Measurements from ENCODE around the gene CFAP221. TPM values are rescaled to one million over a fixed set of nuclear protein-coding genes. Genes with fewer than 3 reads are reported as not detected.
A peak's percentile ranks its signal among the peaks of the same experiment; 100 is the strongest.

CFAP221 gene
- total RNA-seq, 1 donor from 2014 or later: 1.8 TPM

DNA sequence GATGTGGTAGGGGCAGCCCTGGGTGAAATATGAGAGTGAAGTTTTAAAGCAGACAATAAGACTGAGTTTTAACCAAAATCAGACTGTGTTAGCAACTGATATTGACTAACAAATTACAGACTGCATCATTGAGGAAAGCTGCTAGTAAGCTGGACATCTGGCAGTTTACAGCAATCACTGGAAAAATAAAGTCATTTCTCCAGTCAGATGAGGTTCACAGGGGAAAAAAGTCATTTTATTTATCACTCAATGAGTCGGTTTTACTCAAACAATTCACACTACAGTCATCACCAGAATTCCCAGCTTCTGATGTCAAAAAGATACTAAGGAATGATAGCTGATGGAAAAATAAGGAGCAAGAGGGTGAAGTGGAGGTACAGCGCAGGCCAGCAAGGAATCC lies 124.3 kb downstream of the CFAP221 start:
- DNase-seq (ENCODE audit: low spot score) (no peak), ATAC-seq (no peak)
- intact Hi-C loops (cut with DNase I): no loop called here

GRCh38 chr2:119671016-119671415 lies 126.8 kb downstream of the CFAP221 start:
- intact Hi-C loops (cut with DNase I): no loop called here
- ATAC-seq (no peak), DNase-seq (ENCODE audit: low spot score) (no peak)

DNA sequence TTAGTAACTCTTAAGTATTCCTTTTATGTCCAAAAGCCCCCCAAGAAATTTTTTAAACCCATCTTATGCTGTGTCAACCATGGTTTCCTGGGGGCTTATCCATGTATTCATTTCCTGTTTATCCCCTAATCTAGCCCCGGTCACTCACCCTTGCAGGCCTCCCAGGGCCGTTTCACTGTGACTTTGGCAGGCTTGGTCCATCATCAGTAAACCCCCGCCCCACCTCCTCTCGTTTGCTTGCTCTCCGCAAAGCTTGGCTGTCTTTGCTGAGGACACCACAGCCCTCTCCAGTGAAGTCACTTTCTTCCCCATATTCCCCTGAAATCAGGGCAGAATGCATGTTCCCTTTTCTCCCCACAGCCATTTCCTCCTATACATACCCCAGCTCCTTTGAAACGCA lies 127.5 kb downstream of the CFAP221 start:
- DNase-seq (ENCODE audit: low spot score) (no peak), ATAC-seq (no peak)
- intact Hi-C loops (cut with DNase I): no loop called here

DNA sequence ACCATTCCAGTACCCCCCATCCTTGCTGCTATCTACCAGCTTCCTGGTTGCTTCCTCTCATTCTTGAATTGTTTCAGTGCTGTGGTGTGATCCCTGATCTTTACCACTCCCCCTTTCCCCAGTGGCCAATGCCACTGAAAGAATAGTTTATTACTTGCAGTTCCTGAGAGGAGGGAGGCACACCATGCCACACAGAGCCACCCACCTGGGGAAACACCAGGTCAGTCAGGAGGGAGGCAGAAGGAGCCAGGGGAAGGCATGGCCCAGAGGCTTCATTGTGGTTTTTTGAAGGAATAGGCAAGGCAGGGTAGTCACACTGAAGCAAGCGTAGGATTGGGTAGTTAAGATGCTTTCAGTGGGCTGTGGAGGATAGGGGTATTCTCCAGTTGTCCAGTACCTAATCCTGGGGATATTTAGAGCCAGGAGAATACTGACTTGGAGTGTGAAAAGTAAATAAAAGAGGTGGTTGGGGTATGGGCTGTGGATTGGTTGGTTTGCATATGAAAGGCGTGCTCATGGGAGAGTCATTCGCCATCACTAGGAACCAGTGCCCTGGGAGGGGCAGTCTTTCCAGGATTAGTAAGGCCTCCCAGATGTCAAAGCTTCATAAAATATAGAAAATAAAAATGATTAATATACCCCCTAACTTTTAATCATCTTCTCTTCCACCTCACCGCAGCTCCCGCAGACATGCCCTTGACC lies 128.1 kb downstream of the CFAP221 start:
- no peak for ATAC-seq
- intact Hi-C loops (cut with DNase I): no loop called here
- DNase-seq (ENCODE audit: low spot score): no peak

DNA sequence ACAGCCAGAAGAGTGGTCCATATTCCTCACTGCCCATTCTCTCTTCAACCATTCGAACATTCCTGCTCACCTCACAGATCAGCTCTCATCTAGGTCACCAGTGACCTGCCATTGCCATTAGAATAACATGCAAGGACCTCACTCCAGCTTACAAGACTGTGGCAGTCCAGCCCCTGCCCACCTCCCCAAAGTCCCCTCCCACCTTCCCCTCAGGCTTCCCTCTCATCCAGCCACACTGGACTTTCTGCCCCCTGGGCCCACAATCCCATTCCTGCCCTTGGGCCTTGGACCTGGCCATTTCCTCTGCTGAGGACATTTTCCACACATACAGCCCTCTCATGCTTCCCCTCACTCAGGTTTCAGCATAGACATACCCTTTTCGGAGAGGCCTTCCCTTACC lies 129.5 kb downstream of the CFAP221 start:
- no peak for DNase-seq (ENCODE audit: low spot score)
- intact Hi-C loops (cut with DNase I): no loop called here
- ATAC-seq: no peak

DNA sequence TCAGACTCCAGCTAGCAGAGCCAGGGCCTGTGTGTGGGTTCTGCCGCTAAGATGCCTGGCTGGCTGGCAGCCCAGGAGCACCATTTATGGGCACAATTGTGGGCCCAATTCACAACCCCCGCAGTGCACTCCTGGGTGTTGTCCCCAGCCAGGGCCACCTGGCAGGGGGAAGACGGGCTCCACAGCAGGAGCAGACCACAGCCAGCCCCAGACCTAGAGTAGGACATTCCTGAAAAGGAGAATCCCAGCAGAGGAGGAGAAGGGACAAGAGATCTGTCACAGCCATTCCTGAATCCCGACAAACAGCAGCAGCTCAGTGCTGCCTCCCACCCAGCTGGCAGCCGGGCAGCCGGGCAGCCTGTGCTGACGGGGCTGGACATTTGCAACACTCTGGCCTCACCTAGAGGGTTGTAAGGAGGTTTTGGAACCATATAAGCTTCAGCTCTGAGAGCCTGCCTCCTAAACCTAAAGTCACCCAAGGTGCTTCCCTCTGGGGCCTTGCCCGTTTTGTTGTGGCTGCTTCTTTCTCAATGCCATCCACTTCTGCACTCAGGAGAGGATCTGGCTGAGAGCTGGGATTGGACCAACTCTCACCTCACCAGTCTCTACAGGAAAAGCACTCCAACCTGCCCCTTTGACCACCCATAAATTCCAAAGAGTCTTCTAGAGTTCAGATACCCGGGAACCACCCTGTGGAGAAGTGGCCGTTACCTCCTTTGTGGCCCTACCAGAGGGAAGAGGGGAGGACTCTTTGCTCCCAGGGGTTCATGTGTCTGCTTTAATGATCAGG lies 130.7 kb downstream of the CFAP221 start:
- DNase-seq (ENCODE audit: low spot score): peak; percentile 28

DNA sequence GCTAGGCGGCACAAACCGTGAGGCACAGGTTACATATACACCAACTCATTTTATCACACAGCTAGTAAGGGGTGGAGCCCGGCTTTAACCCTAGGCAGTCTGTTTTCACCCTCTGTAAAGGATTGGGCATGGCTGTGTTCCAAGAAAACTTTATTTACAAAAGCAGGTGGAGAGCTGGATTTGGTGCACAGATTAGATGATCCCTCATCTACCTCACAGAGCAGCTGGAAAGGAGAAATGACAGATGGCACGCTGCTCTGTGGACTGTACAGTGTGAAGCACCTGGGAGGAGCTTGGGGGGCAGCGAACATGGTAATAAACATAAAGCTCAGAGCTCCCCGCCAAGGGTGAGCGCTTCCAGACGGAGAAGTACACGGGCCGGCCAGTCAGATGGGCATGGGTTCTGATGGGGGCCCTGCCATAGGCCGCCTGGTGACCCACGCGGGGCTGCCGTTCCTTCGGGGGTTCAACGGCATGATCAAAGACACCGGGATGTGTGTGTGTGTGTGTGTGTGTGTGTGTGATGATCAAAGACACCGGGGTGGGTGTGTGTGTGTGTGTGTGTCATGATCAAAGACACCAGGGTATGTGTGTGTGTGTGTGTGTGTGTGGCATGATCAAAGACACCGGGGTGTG lies 133.9 kb downstream of the CFAP221 start:
- intact Hi-C loops (cut with DNase I): no loop called here
- DNase-seq (ENCODE audit: low spot score) (peak; percentile 58), ATAC-seq (peak; percentile 10)

More for the DNA sequence above, 130.7 kb downstream of the CFAP221 start:
- no peak for ATAC-seq
- intact Hi-C loops (cut with DNase I): no loop called here

- DNase-seq (ENCODE audit: low spot score): no peak
- intact Hi-C loops (cut with DNase I): no loop called here
- no peak for ATAC-seq
Measured at GRCh38 chr2:119679526-119679837, 135.2 kb downstream of the CFAP221 start.

DNA sequence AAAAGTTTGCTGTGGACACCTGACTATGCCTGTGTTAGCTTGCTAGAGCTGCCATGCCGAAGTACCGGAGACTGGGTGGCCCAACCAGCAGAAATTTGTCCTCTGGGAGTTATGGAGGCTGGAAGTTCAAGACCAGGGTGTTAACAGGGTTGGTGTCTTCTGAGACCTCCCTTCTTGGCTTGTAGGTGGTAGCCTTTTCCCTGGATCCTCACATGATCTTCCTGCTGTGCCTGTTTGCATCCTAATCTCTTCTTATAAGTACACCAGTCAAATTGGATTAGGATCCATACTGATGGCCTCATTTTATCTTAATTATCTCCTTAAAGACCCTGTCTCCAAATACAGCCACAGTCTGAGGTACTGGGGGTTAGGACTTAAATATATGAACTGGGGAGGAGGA lies 135.6 kb downstream of the CFAP221 start:
- no peak for ATAC-seq
- DNase-seq (ENCODE audit: low spot score): peak; percentile 30
- intact Hi-C loops (cut with DNase I): no loop called here

DNA sequence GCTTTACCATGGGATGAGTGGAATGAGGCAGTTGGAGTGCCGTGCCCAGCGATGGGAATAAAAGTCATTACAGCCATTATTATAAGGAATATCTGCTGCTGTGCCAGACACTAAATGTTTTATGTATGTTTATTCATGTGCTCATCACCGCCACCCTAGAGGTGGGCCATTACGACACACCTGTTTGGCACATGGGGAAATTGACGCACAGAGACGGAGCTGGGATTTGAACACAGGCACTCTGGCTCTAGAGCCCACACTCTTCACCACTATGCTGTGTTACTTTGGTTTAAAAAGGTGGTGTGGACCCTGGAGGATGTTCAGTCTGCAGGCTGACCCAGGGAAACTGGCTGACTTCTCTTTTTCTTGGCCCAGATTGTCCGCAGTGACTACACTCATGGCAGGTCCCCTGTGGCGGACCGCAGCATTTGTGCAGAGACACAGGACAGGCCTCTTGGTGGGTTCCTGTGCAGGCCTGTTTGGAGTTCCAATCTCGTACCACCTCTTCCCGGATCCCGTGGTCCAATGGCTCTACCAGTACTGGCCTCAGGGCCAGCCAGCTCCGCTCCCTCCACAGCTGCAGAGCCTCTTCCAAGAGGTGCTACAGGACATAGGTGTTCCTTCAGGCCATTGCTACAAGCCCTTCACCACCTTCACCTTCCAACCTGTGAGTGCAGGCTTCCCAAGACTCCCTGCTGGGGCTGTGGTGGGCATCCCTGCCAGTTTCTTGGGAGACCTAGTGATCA lies 136.4 kb downstream of the CFAP221 start:
- ATAC-seq (no peak), DNase-seq (ENCODE audit: low spot score) (peak; percentile 36)
- intact Hi-C loops (cut with DNase I): no loop called here

- intact Hi-C loops (cut with DNase I): no loop called here
- DNase-seq (ENCODE audit: low spot score): peak; percentile 48
- ATAC-seq: no peak
Measured at GRCh38 chr2:119681203-119681867, 137.1 kb downstream of the CFAP221 start.

- DNase-seq (ENCODE audit: low spot score) (no peak), ATAC-seq (no peak)
- intact Hi-C loops (cut with DNase I): no loop called here
Measured at GRCh38 chr2:119681868-119682220, 137.6 kb downstream of the CFAP221 start.

- DNase-seq (ENCODE audit: low spot score) (peak; percentile 43), ATAC-seq (no peak)
- intact Hi-C loops (cut with DNase I): no loop called here
Measured at GRCh38 chr2:119682578-119682977, 138.3 kb downstream of the CFAP221 start.

DNA sequence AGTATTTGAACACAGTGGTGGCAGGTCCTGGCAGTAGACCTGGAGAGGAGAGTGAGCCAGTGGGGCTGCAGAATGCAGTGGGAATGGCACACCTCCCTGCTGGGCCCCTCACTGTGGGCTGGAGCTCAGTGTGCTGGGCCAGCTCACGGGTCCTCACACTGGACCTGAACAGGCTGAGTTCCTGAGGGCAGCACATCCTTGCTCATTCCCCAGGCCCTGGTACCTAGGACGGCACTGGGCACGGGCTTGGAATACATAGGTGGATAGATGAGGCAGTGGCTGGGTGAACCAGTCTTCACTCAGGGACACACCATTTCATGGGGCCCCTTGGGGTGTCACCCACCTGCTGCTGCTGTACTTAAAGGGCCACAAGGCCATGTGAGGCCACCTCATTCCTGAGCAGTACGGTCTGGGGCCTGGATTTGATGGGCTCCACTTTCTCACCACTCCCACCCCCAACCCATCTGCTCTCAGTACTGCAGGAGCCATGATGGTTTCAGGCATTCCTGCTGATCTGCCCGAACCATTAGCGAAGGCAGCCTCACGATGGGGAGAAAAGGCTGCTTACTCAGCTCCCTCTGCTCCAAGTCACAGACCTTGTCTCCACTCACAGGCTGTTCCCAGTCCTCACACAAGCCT lies 138.9 kb downstream of the CFAP221 start:
- intact Hi-C loops (cut with DNase I): no loop called here
- no peak for ATAC-seq
- DNase-seq (ENCODE audit: low spot score): peak; percentile 31

DNA sequence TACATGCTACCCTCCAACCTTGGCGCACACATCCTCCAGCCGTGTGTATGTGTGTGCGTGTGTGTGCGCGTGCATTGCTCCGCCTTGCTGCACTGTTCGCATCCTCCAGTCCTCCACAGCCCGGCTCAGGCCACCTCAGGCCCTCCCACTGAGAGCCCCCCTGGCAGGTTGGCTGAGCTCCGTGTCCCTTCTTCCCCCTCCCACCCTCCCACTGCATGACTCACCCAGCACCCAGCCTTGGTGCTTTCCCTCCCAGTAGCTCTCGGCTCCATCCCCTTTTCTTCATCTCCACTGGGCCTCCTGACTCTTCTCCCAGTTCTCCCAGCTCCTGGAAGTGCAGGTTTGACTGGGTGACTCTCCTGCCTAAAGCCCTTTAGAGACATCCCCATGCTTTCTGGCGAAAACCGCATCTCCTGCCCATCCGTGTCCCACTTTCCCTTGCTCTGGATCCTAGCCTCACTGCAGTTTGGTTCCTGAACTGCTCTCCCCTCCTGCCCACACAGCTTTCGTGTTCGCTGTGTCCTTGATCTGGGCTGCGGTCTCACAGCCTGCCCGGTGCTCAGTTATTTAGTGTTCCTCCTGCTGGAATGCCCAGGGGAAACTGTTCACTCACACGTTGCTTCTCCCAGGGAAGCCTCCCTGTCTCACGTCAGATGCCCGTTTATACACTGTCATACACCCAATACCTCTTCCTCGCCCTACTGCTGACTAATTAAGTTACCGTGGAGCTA lies 139.6 kb downstream of the CFAP221 start:
- DNase-seq (ENCODE audit: low spot score) (peak; percentile 43), ATAC-seq (no peak)
- intact Hi-C loops (cut with DNase I): no loop called here

GRCh38 chr2:119684518-119684917 lies 140.3 kb downstream of the CFAP221 start:
- DNase-seq (ENCODE audit: low spot score): no peak
- intact Hi-C loops (cut with DNase I): no loop called here
- no peak for ATAC-seq

DNA sequence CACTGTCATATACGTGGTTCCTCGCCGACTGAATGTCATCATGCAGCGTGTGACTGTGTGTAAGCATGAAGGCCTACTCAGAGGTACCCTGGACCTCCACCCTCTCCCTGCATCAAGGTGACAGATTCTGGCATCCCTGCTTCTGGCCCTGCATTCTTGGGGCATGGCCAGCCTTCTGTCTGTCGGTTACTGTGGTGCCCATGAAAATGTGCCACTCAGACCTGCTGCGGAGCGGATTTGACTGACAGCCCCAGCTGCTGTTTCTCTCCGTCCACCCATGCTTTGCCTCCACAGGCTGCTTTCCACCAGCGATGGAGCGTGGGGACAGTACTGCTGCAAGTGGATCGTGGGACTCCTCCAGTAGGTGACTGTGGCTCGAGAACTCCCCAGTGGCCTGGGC lies 144.4 kb downstream of the CFAP221 start:
- ATAC-seq: no peak
- peak; percentile 39 for DNase-seq (ENCODE audit: low spot score)
- intact Hi-C loops (cut with DNase I): no loop called here

DNA sequence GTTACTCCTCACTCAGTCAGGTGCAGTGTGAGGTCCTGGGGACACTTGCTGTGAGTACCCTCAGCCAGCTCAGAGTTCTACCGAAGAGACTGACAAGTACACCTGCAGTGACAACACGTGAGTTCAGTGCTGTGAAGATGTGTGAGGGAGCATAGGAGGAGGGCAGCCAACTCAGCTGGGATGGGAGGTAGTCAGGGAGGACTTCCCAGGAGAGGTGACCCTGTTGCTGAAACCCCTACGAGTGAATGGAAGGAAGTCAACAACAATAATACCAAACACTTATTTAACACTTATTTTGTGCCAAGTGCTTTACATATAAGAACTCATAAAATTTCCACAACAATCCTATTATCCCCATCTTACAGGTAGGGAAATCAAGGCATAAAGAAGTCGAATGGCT lies 145.0 kb downstream of the CFAP221 start:
- ATAC-seq (no peak), DNase-seq (ENCODE audit: low spot score) (peak; percentile 7)
- intact Hi-C loops (cut with DNase I): no loop called here
